ENCODE results near the gene UST. TPM values are rescaled to one million over a fixed set of nuclear protein-coding genes. Genes with fewer than 3 reads are reported as not detected.
"Not testable (repeated sequence)": the region's sequence is repeated elsewhere in the genome, so short reads cannot be mapped to it uniquely, and the experiment has no call there.

UST gene
- total RNA-seq, 2 experiments from 2014 or later: 1.4 to 4.1 TPM

GRCh38 chr6:148850964-148851363 is 104.1 kb downstream of the UST start:
- intact Hi-C loops (cut with micrococcal nuclease; ENCODE audit: unreplicated experiment): no loop called here
- Histone ChIP-seq H3K4me1 (ENCODE audit: insufficient read depth, low read length, poor library complexity, severe bottlenecking) (no peaks in the 10 kb centered on the region), H3K27ac (ENCODE audit: low read depth, low read length, poor library complexity, severe bottlenecking) (no peak overlapping the region), H3K79me2 (ENCODE audit: insufficient read depth, low read depth, low read length) (no peaks in the 10 kb centered on the region), H2AFZ (ENCODE audit: low read length) (no peak overlapping the region), H4K20me1 (ENCODE audit: insufficient read depth, low read length) (no peaks in the 10 kb centered on the region; the same call in 1 of the 2 replicates), H3K9me2 (ENCODE audit: insufficient read depth, low read length) (no peaks in the 10 kb centered on the region), H3K4me2 (ENCODE audit: low read length) (no peak overlapping the region), H3K9me3 (ENCODE audit: low read length) (no peaks in the 10 kb centered on the region), H3K4me3 (ENCODE audit: low read depth, low read length, poor library complexity, severe bottlenecking) (no peak overlapping the region), H3K36me3 (ENCODE audit: insufficient read depth, low read length) (no peaks in the 10 kb centered on the region)
- ChIA-PET POLR2A (interaction anchor here (0.6 kb wide), 1 partner anchor 442 kb away, joined by 3 read pairs; no protein-coding TSS in a partner anchor), CTCF (ENCODE audit: unreplicated experiment) (no interaction called here)
- no peak for DNase-seq (ENCODE audit: low spot score)
- TF ChIP-seq EZH2phosphoT487 (IDR thresholded peaks at IDR 0.05; ENCODE audit: borderline replicate concordance, low read depth, low read length): no peak
- TF ChIP-seq CTCF (conservative IDR thresholded peaks at IDR 0.05; ENCODE audit: low read length): no peak
- no TSS peak for BruUV-seq (replicated peaks)

GRCh38 chr6:148851683-148852556 is 105.1 kb downstream of the UST start:
- Histone ChIP-seq H4K20me1 (ENCODE audit: insufficient read depth, low read length) (no peaks in the 10 kb centered on the region; the same call in 1 of the 2 replicates), H3K9me3 (ENCODE audit: low read length) (no peaks in the 10 kb centered on the region), H3K4me1 (ENCODE audit: insufficient read depth, low read length, poor library complexity, severe bottlenecking) (no peaks in the 10 kb centered on the region), H3K36me3 (ENCODE audit: insufficient read depth, low read length) (no peaks in the 10 kb centered on the region), H2AFZ (ENCODE audit: low read length) (no peak overlapping the region), H3K27ac (ENCODE audit: low read depth, low read length, poor library complexity, severe bottlenecking) (no peak overlapping the region), H3K4me2 (ENCODE audit: low read length) (no peak overlapping the region), H3K4me3 (ENCODE audit: low read depth, low read length, poor library complexity, severe bottlenecking) (no peak overlapping the region), H3K9me2 (ENCODE audit: insufficient read depth, low read length) (no peaks in the 10 kb centered on the region), H3K79me2 (ENCODE audit: insufficient read depth, low read depth, low read length) (no peaks in the 10 kb centered on the region)
- TF ChIP-seq EZH2phosphoT487 (IDR thresholded peaks at IDR 0.05; ENCODE audit: borderline replicate concordance, low read depth, low read length) (no peak), CTCF (conservative IDR thresholded peaks at IDR 0.05; ENCODE audit: low read length) (no peak)
- BruUV-seq (replicated peaks): no TSS peak
- intact Hi-C loops (cut with micrococcal nuclease; ENCODE audit: unreplicated experiment): no loop called here
- ChIA-PET POLR2A (interaction anchor here (0.6 kb wide), 1 partner anchor 441 kb away, joined by 3 read pairs; no protein-coding TSS in a partner anchor), CTCF (ENCODE audit: unreplicated experiment) (no interaction called here)
- DNase-seq (ENCODE audit: low spot score): no peak

- CTCF ChIA-PET (ENCODE audit: unreplicated experiment): no interaction called here
- no peaks in the 10 kb centered on the region for H3K4me1 ChIP-seq (ENCODE audit: insufficient read depth, low read length, poor library complexity, severe bottlenecking)
- no peak for DNase-seq (ENCODE audit: low spot score)
- TF ChIP-seq EZH2phosphoT487 (IDR thresholded peaks at IDR 0.05; ENCODE audit: borderline replicate concordance, low read depth, low read length): no peak
- no peak for TF ChIP-seq CTCF (conservative IDR thresholded peaks at IDR 0.05; ENCODE audit: low read length)
- H4K20me1 ChIP-seq (ENCODE audit: insufficient read depth, low read length): no peaks in the 10 kb centered on the region; the same call in 1 of the 2 replicates
- H3K9me3 ChIP-seq (ENCODE audit: low read length): no peaks in the 10 kb centered on the region
- no peak overlapping the region for H3K4me3 ChIP-seq (ENCODE audit: low read depth, low read length, poor library complexity, severe bottlenecking)
- H3K27ac ChIP-seq (ENCODE audit: low read depth, low read length, poor library complexity, severe bottlenecking): no peak overlapping the region
- POLR2A ChIA-PET: no interaction called here
- H2AFZ ChIP-seq (ENCODE audit: low read length): no peak overlapping the region
- no peaks in the 10 kb centered on the region for H3K79me2 ChIP-seq (ENCODE audit: insufficient read depth, low read depth, low read length)
- no peak overlapping the region for H3K4me2 ChIP-seq (ENCODE audit: low read length)
- BruUV-seq (replicated peaks): no TSS peak
- intact Hi-C loops (cut with micrococcal nuclease; ENCODE audit: unreplicated experiment): no loop called here
- no peaks in the 10 kb centered on the region for H3K36me3 ChIP-seq (ENCODE audit: insufficient read depth, low read length)
- H3K9me2 ChIP-seq (ENCODE audit: insufficient read depth, low read length): no peaks in the 10 kb centered on the region
Measured at GRCh38 chr6:148852688-148853087, 105.9 kb downstream of the UST start.

GRCh38 chr6:148853113-148853512 is 106.3 kb downstream of the UST start:
- H3K4me1 ChIP-seq (ENCODE audit: insufficient read depth, low read length, poor library complexity, severe bottlenecking); H2AFZ ChIP-seq (ENCODE audit: low read length); H3K79me2 ChIP-seq (ENCODE audit: insufficient read depth, low read depth, low read length); BruUV-seq (replicated peaks); intact Hi-C loops (cut with micrococcal nuclease; ENCODE audit: unreplicated experiment); H4K20me1 ChIP-seq (ENCODE audit: insufficient read depth, low read length); H3K9me3 ChIP-seq (ENCODE audit: low read length); H3K9me2 ChIP-seq (ENCODE audit: insufficient read depth, low read length); H3K27ac ChIP-seq (ENCODE audit: low read depth, low read length, poor library complexity, severe bottlenecking); H3K36me3 ChIP-seq (ENCODE audit: insufficient read depth, low read length); H3K4me3 ChIP-seq (ENCODE audit: low read depth, low read length, poor library complexity, severe bottlenecking); POLR2A ChIA-PET; DNase-seq (ENCODE audit: low spot score); H3K4me2 ChIP-seq (ENCODE audit: low read length); CTCF ChIA-PET (ENCODE audit: unreplicated experiment): not testable (repeated sequence)

Data from OCI-LY7 (cell line).